HepG2 (cell line): ENCODE measurements around the gene STMN1. TPM values are rescaled to one million over a fixed set of nuclear protein-coding genes. Genes with fewer than 3 reads are reported as not detected.

ENCODE experiments used
- ATAC-seq: fragments of 200-7000 bp; cut with Tn5 transposase; 3 replicates; pipeline ENCODE4 v1.9.1; 2020; ENCODE audit warnings: mild to moderate bottlenecking, moderate library complexity
- BruUV-seq: library from RNA; stranded (reverse); fragments of 400-500 nt; replicated peaks from 2 replicates; lab custom pipeline; 2021; lab: Mats Ljungman, UMichigan
- CTCF ChIA-PET: fragments of 300-600 bp; formaldehyde crosslinking; extraction: SDS; loops from one replicate; lab custom pipeline; 2021; ENCODE audit warnings: low total read pairs, inconsistent platforms, low intra/inter-chr PET ratio; lab: Yijun Ruan, JAX
- POLR2A ChIA-PET: fragments of 350-600 bp; sonication (Branson Sonifier 250); formaldehyde crosslinking; loops from one replicate; lab custom pipeline; 2020; ENCODE audit warnings: antibody characterized with exemption, inconsistent platforms; lab: Yijun Ruan, JAX
- DNase-seq: peaks from one replicate; pipeline ENCODE4 v3.0.0-alpha.2; 2015; ENCODE audit warnings: low spot score
- FAIRE-seq: peaks from 3 replicates; lab custom pipeline; 2011; peaks lifted over from hg19 to GRCh38; lab: Jason Lieb, UNC
- H2AFZ ChIP-seq: one replicate; pipeline ENCODE4 v1.6.1; 2011; ENCODE audit warnings: low read length, inconsistent platforms
- H3K27ac ChIP-seq: fragments of 300-600 bp; 3 replicates; pipeline ENCODE4 v1.8.0; 2011; ENCODE audit warnings: mixed run types, mild to moderate bottlenecking, mixed read lengths, low read length, inconsistent platforms; ENCODE audit not compliant: insufficient read depth; ENCODE audit errors: extremely low read length
- H3K27me3 ChIP-seq, 2 experiments: fragments of 200-600 bp in 1 of 2; 2 replicates in 1 of 2; 3 replicates in 1 of 2; pipeline versions ENCODE4 v1.6.0 to v1.8.0; 2011; ENCODE audit warnings: low read length in 2 of 2, mild to moderate bottlenecking in 2 of 2, moderate library complexity in 2 of 2, inconsistent platforms in 1 of 2; ENCODE audit not compliant: insufficient read depth in 2 of 2, control insufficient read depth in 1 of 2
- H3K36me3 ChIP-seq, 2 experiments: fragments of 200-600 bp in 1 of 2; replicated peaks in 1 of 2; 2 replicates in 1 of 2; 3 replicates in 1 of 2; pipeline versions ENCODE4 v1.5.1 to v1.8.0; 2011; ENCODE audit warnings: low read length in 2 of 2, inconsistent platforms in 1 of 2; ENCODE audit not compliant: insufficient read depth in 2 of 2, control insufficient read depth in 1 of 2
- H3K4me1 ChIP-seq: 2 replicates; pipeline ENCODE4 v1.5.1; 2012; ENCODE audit warnings: low read length, inconsistent platforms; ENCODE audit not compliant: insufficient read depth
- H3K4me2 ChIP-seq: 2 replicates; pipeline ENCODE4 v1.6.0; 2011; ENCODE audit warnings: low read depth, low read length, inconsistent platforms
- H3K4me3 ChIP-seq, 3 experiments: fragments of 200-600 bp in 1 of 3; sonication (generic), shearing (Covaris generic) in 1 of 3; replicated peaks in 1 of 3; 2 replicates each; pipeline ENCODE4 v1.5.1; 2011 to 2016; ENCODE audit warnings: low read length in 3 of 3, inconsistent platforms in 2 of 3, low read depth in 2 of 3, mild to moderate bottlenecking in 2 of 3, control low read depth in 1 of 3, mixed read lengths in 1 of 3; ENCODE audit not compliant: insufficient read depth in 1 of 3
- H3K79me2 ChIP-seq: one replicate; pipeline ENCODE4 v1.6.1; 2011; ENCODE audit warnings: low read length, inconsistent platforms; ENCODE audit not compliant: insufficient read depth
- H3K9ac ChIP-seq: 2 replicates; pipeline ENCODE4 v1.6.0; 2011; ENCODE audit warnings: mild to moderate bottlenecking, low read depth, low read length, inconsistent platforms; ENCODE audit not compliant: insufficient read depth
- H3K9me3 ChIP-seq: 2 replicates; pipeline ENCODE4 v1.5.1; 2012; ENCODE audit warnings: mild to moderate bottlenecking, low read length
- H4K20me1 ChIP-seq: 2 replicates; pipeline ENCODE4 v1.6.0; 2011; ENCODE audit warnings: inconsistent platforms, mild to moderate bottlenecking, low read length, moderate library complexity; ENCODE audit not compliant: insufficient read depth
- CERS6 ChIP-seq: sonication (generic); formaldehyde crosslinking; IDR thresholded peaks from 2 replicates; pipeline ENCODE4 v1.5.0; 2020; ENCODE audit warnings: missing genetic modification reagents
- MAFF ChIP-seq: IDR thresholded peaks from 2 replicates; pipeline ENCODE4 v1.6.1; 2011; ENCODE audit warnings: low read depth, low read length, improper control_type of control experiment
- MAFK ChIP-seq, 2 experiments: IDR thresholded peaks in 1 of 2; conservative IDR thresholded peaks in 1 of 2; 2 replicates each; pipeline ENCODE4 v1.6.1; 2011; ENCODE audit warnings: improper control_type of control experiment in 2 of 2, low read length in 2 of 2
- TCF7 ChIP-seq: sonication (generic); IDR thresholded peaks from 2 replicates; pipeline ENCODE4 v1.6.1; 2016; ENCODE audit warnings: antibody characterized with exemption, low read depth
- ZNF33A ChIP-seq: sonication (generic); formaldehyde crosslinking; IDR thresholded peaks from 2 replicates; pipeline ENCODE4 v1.5.1; 2020; ENCODE audit warnings: missing genetic modification reagents, mild to moderate bottlenecking, moderate library complexity, borderline replicate concordance
- ZNF780A ChIP-seq: sonication (generic); formaldehyde crosslinking; IDR thresholded peaks from 2 replicates; pipeline ENCODE4 v1.8.0; 2022; ENCODE audit warnings: mild to moderate bottlenecking, missing genetic modification reagents, moderate library complexity
- WGBS: methylation state at CpG from one replicate; pipeline ENCODE4 v1.1.6; 2017; ENCODE audit warnings: low lambda C conversion rate; 5-methylcytosine and 5-hydroxymethylcytosine counted together
- in situ Hi-C: cut with HindIII; loops from 2 replicates; pipeline ENCODE4 v1.10.0; 2017; ENCODE audit warnings: low pct_unique_long_range_greater_than_20kb; ENCODE audit not compliant: extremely low pct_ligation_motif_present
- intact Hi-C: fragments of 100-400 bp; cut with micrococcal nuclease; formaldehyde crosslinking; loops from one replicate; pipeline ENCODE4 v1.10.0; 2022; ENCODE audit not compliant: unreplicated experiment
- polyA plus RNA-seq, 8 experiments: library from polyadenylated mRNA; depleted of rRNA in 3 of 8; stranded (reverse) in 7 of 8; unstranded in 1 of 8; fragments of >200 nt; fragmentation: Illumina TruSeq in 4 of 8; extraction: Trizol in 4 of 8; gene quantifications; 2 replicates each; pipeline versions ENCODE4 v1.2.1 to v1.2.3, GENCODE V29; 2011 to 2016; ENCODE audit warnings: low read depth in 4 of 8, missing spikeins in 1 of 8, mixed read lengths in 1 of 8; ENCODE audit not compliant: insufficient read depth in 1 of 8
- total RNA-seq, 5 experiments: library from RNA; depleted of rRNA; stranded (reverse); fragments of >200 nt; fragmentation: Illumina TruSeq; extraction: Trizol; gene quantifications; 2 replicates each; pipeline ENCODE4 v1.2.3, GENCODE V29; 2016; ENCODE audit warnings: low read depth in 1 of 5

Gene STMN1
- total and polyA plus RNA-seq, 2 of the 13 experiments (the other 11 are each of a cell fraction or from before 2014, with no cell fraction given) = 45.9 to 409 TPM

- no TSS peak for BruUV-seq
- H3K27me3 ChIP-seq = peaks cover 0 to 3% of the 10 kb centered on the region in 2 experiments; a peak in 2 of 5 replicates
- DNase-seq (no peak), ATAC-seq (no peak)
- H3K9ac ChIP-seq = no peak overlapping the region
- in situ Hi-C loops = no loop called here
- H2AFZ ChIP-seq = no peak overlapping the region
- CTCF ChIA-PET = no interaction called here
- H3K9me3 ChIP-seq = no peaks in the 10 kb centered on the region
- H3K79me2 ChIP-seq = peaks cover 27% of the 10 kb centered on the region
- peaks cover 2 to 13% of the 10 kb centered on the region in 2 experiments; a peak in 2 of 5 replicates for H3K36me3 ChIP-seq
- no peak overlapping the region for H3K4me3 ChIP-seq
- WGBS = 77% methylated on average over 6 of the region's 6 CpGs
- H3K4me2 ChIP-seq = no peak overlapping the region
- peaks cover 48% of the 10 kb centered on the region for H3K4me1 ChIP-seq
- H4K20me1 ChIP-seq = peaks cover 4% of the 10 kb centered on the region; the same call in 1 of the 2 replicates
- peak; percentile 27 for TF ChIP-seq MAFF
- no peak for TF ChIP-seq ZNF780A (CRISPR knock-in tag)
- TF ChIP-seq MAFK (conservative IDR thresholded peaks at IDR 0.05 in 1 of 2, IDR thresholded peaks at IDR 0.05 in 1 of 2; ENCODE audit: low read length in 2 of 2) = peak; percentile 61 to 66
- TF ChIP-seq TCF7 = no peak
- no peak for TF ChIP-seq ZNF33A (CRISPR knock-in tag)
- no peak for TF ChIP-seq CERS6 (CRISPR knock-in tag)
- TF ChIP-seq, all 625 proteins: peak for 2
- intact Hi-C loops = no loop called here
- FAIRE-seq = no peak
- no peak overlapping the region for H3K27ac ChIP-seq
- POLR2A ChIA-PET = interaction anchor here (2.3 kb wide), 1 partner anchor 90 kb away, joined by 9 read pairs; the partner anchor contains the start of gene PAFAH2
Measured at GRCh38 chr1:25907601-25908000, 1.4 kb upstream of the STMN1 start.
